GM23338 (cell line): Measurements from ENCODE around the gene ARMC8. TPM values are rescaled to one million over a fixed set of nuclear protein-coding genes. Genes with fewer than 3 reads are reported as not detected.

Source experiments
- ATAC-seq: fragments of 200-7000 bp; cut with Tn5 transposase; 3 replicates; pipeline ENCODE4 v1.9.1; 2020
- DNase-seq: peaks from one replicate; pipeline ENCODE4 v3.0.0-alpha.2; 2015; ENCODE audit warnings: low spot score
- H2AFZ ChIP-seq: fragments of 200-600 bp; sonication (generic); 2 replicates; pipeline ENCODE4 v1.8.0; 2016; ENCODE audit warnings: antibody characterized with exemption, mild to moderate bottlenecking, moderate library complexity
- H3F3A ChIP-seq: fragments of 200-600 bp; sonication (generic); replicated peaks from 2 replicates; pipeline ENCODE4 v1.8.0; 2017; ENCODE audit warnings: antibody characterized with exemption, mixed run types, low read depth
- H3K27ac ChIP-seq: fragments of 200-600 bp; sonication (generic); 2 replicates; pipeline ENCODE4 v1.6.1; 2016; ENCODE audit warnings: low read depth
- H3K27me3 ChIP-seq: fragments of 200-600 bp; sonication (generic); 2 replicates; pipeline ENCODE4 v1.8.0; 2016; ENCODE audit warnings: mild to moderate bottlenecking, mixed run types, moderate library complexity; ENCODE audit not compliant: insufficient read depth
- H3K36me3 ChIP-seq: fragments of 200-600 bp; sonication (generic); 2 replicates; pipeline ENCODE4 v1.8.0; 2016; ENCODE audit warnings: mild to moderate bottlenecking; ENCODE audit not compliant: insufficient read depth
- H3K4me1 ChIP-seq: fragments of 200-600 bp; sonication (generic); 2 replicates; pipeline ENCODE4 v1.8.0; 2016; ENCODE audit warnings: mild to moderate bottlenecking, moderate library complexity; ENCODE audit not compliant: insufficient read depth
- H3K4me2 ChIP-seq: fragments of 200-600 bp; sonication (generic); 2 replicates; pipeline ENCODE4 v1.7.1; 2017; ENCODE audit warnings: mixed run types
- H3K4me3 ChIP-seq: fragments of 200-600 bp; sonication (generic); 2 replicates; pipeline ENCODE4 v1.6.1; 2016; ENCODE audit warnings: mixed run types
- H3K79me2 ChIP-seq: fragments of 200-600 bp; sonication (generic); replicated peaks from 2 replicates; pipeline ENCODE4 v1.8.0; 2017; ENCODE audit warnings: mild to moderate bottlenecking; ENCODE audit not compliant: insufficient read depth
- H3K9me2 ChIP-seq: fragments of 200-600 bp; sonication (generic); 2 replicates; pipeline ENCODE4 v1.8.0; 2017; ENCODE audit not compliant: insufficient read depth
- H4K20me1 ChIP-seq: fragments of 200-600 bp; sonication (generic); replicated peaks from 2 replicates; pipeline ENCODE4 v1.8.0; 2017; ENCODE audit warnings: mild to moderate bottlenecking; ENCODE audit not compliant: insufficient read depth
- H3K27ac Mint-ChIP-seq: 2 replicates; pipeline ENCODE4 v1.8.0; 2020; ENCODE audit warnings: inconsistent platforms, mild to moderate bottlenecking, moderate library complexity, mixed read lengths
- H3K27me3 Mint-ChIP-seq: 3 replicates; pipeline ENCODE4 v1.8.0; 2022; ENCODE audit warnings: low read depth, mild to moderate bottlenecking, moderate library complexity, mixed read lengths, inconsistent platforms; ENCODE audit not compliant: insufficient read depth, poor library complexity
- H3K36me3 Mint-ChIP-seq: 3 replicates; pipeline ENCODE4 v1.8.0; 2021; ENCODE audit warnings: low read depth, mild to moderate bottlenecking, inconsistent platforms, moderate library complexity, mixed read lengths
- H3K4me1 Mint-ChIP-seq: 3 replicates; pipeline ENCODE4 v1.8.0; 2020; ENCODE audit warnings: mild to moderate bottlenecking, inconsistent platforms, mixed read lengths
- H3K4me3 Mint-ChIP-seq: 3 replicates; pipeline ENCODE4 v1.8.0; 2021; ENCODE audit warnings: moderate library complexity, mild to moderate bottlenecking, inconsistent platforms, mixed read lengths
- H3K9me3 Mint-ChIP-seq: 3 replicates; pipeline ENCODE4 v1.8.0; 2020; ENCODE audit warnings: moderate library complexity, mild to moderate bottlenecking, inconsistent platforms, mixed read lengths
- CREB1 ChIP-seq: fragments of 250-450 bp; sonication (Bioruptor Pico); IDR thresholded peaks from 2 replicates; pipeline ENCODE4 v1.5.0; 2020; ENCODE audit warnings: low read depth, mild to moderate bottlenecking, moderate library complexity
- ETS1 ChIP-seq: IDR thresholded peaks from 2 replicates; pipeline ENCODE4 v1.6.1; 2016; ENCODE audit warnings: antibody characterized with exemption
- EZH2 ChIP-seq: fragments of 200-600 bp; sonication (generic); IDR thresholded peaks from one replicate; pipeline ENCODE4 v1.8.0; 2017; ENCODE audit warnings: antibody characterized with exemption, mild to moderate bottlenecking, low read depth; ENCODE audit not compliant: unreplicated experiment
- EZH2phosphoT487 ChIP-seq: fragments of 200-600 bp; sonication (generic); IDR thresholded peaks from one replicate; pipeline ENCODE4 v1.8.1; 2018; ENCODE audit warnings: antibody characterized with exemption; ENCODE audit not compliant: unreplicated experiment
- JUNB ChIP-seq: IDR thresholded peaks from one replicate; pipeline ENCODE4 v1.6.1; 2016; ENCODE audit warnings: antibody characterized with exemption; ENCODE audit not compliant: unreplicated experiment
- NANOG ChIP-seq: IDR thresholded peaks from 2 replicates; pipeline ENCODE4 v1.6.1; 2016; ENCODE audit warnings: antibody characterized with exemption, borderline replicate concordance
- POLR2AphosphoS5 ChIP-seq: IDR thresholded peaks from 2 replicates; pipeline ENCODE4 v1.6.1; 2016; ENCODE audit warnings: antibody characterized with exemption, low read depth
- STAT1 ChIP-seq: IDR thresholded peaks from one replicate; pipeline ENCODE4 v1.6.1; 2016; ENCODE audit warnings: antibody characterized with exemption; ENCODE audit not compliant: unreplicated experiment
- ZNF114 ChIP-seq: fragments of 250-450 bp; sonication (Bioruptor Pico); IDR thresholded peaks from 2 replicates; pipeline ENCODE4 v1.5.0; 2020; ENCODE audit warnings: mild to moderate bottlenecking, moderate library complexity
- ZNF331 ChIP-seq: fragments of 250-450 bp; sonication (Bioruptor Pico); IDR thresholded peaks from 2 replicates; pipeline ENCODE4 v1.5.0; 2020; ENCODE audit warnings: low read depth, mild to moderate bottlenecking, moderate library complexity
- polyA plus RNA-seq: library from polyadenylated mRNA; unstranded; fragments of >200 nt; fragmentation: Nextera tagmentation; extraction: Ambion mirVana; gene quantifications from 2 replicates; pipeline ENCODE4 v1.2.1, GENCODE V29; 2016
- total RNA-seq: library from RNA; depleted of rRNA; stranded (reverse); fragments of >200 nt; shearing (Covaris generic); gene quantifications from 2 replicates; pipeline ENCODE4 v1.2.3, GENCODE V29; 2014
- TF ChIP-seq, protein P1 (sequence below): fragments of 250-450 bp; sonication (Bioruptor Pico); IDR thresholded peaks from 2 replicates; pipeline ENCODE4 v1.5.0; 2020; ENCODE audit warnings: mild to moderate bottlenecking, moderate library complexity
- TF ChIP-seq, protein P2 (sequence below): IDR thresholded peaks from one replicate; pipeline ENCODE4 v1.6.1; 2018; ENCODE audit warnings: antibody characterized with exemption; ENCODE audit not compliant: unreplicated experiment
- TF ChIP-seq, protein P3 (sequence below), 2 experiments: fragments of 200-600 bp in 1 of 2; sonication (generic) in 1 of 2; conservative IDR thresholded peaks; 2 replicates each; pipeline versions ENCODE4 v1.5.1 to v1.6.1; 2016 to 2017; ENCODE audit warnings: antibody characterized with exemption in 2 of 2, low read depth in 2 of 2, mild to moderate bottlenecking in 2 of 2, moderate library complexity in 1 of 2

The ARMC8 gene
- total and polyA plus RNA-seq, 2 experiments from 2014 or later = 36.8 to 61.4 TPM

DNA sequence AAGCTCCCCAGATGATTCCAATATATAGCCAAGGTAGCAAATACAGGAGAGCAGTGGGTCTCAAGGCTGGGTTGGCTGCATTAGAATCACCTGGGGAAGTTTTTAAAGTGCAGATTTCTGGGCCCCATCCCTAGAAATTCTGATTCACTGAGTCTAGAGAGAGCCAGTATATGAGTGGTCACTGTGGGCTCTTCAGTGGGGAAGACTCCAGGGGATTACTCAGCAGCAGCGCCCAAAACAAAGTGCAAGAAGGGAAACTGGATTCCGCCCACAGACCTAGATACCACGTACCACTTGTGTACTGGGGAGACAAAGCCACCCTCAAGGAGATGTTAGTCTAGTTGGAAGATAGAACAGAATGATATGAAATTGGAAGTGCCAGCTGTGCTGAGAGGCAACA is 102.6 kb downstream of the ARMC8 start:
- no peak overlapping the region for H3K27ac ChIP-seq
- TF ChIP-seq, protein P1, sequence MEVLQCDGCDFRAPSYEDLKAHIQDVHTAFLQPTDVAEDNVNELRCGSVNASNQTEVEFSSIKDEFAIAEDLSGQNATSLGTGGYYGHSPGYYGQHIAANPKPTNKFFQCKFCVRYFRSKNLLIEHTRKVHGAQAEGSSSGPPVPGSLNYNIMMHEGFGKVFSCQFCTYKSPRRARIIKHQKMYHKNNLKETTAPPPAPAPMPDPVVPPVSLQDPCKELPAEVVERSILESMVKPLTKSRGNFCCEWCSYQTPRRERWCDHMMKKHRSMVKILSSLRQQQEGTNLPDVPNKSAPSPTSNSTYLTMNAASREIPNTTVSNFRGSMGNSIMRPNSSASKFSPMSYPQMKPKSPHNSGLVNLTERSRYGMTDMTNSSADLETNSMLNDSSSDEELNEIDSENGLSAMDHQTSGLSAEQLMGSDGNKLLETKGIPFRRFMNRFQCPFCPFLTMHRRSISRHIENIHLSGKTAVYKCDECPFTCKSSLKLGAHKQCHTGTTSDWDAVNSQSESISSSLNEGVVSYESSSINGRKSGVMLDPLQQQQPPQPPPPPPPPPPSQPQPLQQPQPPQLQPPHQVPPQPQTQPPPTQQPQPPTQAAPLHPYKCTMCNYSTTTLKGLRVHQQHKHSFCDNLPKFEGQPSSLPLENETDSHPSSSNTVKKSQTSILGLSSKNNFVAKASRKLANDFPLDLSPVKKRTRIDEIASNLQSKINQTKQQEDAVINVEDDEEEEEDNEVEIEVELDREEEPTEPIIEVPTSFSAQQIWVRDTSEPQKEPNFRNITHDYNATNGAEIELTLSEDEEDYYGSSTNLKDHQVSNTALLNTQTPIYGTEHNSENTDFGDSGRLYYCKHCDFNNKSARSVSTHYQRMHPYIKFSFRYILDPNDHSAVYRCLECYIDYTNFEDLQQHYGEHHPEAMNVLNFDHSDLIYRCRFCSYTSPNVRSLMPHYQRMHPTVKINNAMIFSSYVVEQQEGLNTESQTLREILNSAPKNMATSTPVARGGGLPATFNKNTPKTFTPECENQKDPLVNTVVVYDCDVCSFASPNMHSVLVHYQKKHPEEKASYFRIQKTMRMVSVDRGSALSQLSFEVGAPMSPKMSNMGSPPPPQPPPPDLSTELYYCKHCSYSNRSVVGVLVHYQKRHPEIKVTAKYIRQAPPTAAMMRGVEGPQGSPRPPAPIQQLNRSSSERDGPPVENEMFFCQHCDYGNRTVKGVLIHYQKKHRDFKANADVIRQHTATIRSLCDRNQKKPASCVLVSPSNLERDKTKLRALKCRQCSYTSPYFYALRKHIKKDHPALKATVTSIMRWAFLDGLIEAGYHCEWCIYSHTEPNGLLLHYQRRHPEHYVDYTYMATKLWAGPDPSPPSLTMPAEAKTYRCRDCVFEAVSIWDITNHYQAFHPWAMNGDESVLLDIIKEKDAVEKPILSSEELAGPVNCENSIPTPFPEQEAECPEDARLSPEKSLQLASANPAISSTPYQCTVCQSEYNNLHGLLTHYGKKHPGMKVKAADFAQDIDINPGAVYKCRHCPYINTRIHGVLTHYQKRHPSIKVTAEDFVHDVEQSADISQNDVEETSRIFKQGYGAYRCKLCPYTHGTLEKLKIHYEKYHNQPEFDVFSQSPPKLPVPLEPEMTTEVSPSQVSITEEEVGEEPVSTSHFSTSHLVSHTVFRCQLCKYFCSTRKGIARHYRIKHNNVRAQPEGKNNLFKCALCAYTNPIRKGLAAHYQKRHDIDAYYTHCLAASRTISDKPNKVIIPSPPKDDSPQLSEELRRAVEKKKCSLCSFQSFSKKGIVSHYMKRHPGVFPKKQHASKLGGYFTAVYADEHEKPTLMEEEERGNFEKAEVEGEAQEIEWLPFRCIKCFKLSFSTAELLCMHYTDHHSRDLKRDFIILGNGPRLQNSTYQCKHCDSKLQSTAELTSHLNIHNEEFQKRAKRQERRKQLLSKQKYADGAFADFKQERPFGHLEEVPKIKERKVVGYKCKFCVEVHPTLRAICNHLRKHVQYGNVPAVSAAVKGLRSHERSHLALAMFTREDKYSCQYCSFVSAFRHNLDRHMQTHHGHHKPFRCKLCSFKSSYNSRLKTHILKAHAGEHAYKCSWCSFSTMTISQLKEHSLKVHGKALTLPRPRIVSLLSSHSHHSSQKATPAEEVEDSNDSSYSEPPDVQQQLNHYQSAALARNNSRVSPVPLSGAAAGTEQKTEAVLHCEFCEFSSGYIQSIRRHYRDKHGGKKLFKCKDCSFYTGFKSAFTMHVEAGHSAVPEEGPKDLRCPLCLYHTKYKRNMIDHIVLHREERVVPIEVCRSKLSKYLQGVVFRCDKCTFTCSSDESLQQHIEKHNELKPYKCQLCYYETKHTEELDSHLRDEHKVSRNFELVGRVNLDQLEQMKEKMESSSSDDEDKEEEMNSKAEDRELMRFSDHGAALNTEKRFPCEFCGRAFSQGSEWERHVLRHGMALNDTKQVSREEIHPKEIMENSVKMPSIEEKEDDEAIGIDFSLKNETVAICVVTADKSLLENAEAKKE = no peak
- no peak for TF ChIP-seq EZH2phosphoT487
- no peak for TF ChIP-seq ZNF331 (CRISPR knock-in tag)
- TF ChIP-seq, protein P2, sequence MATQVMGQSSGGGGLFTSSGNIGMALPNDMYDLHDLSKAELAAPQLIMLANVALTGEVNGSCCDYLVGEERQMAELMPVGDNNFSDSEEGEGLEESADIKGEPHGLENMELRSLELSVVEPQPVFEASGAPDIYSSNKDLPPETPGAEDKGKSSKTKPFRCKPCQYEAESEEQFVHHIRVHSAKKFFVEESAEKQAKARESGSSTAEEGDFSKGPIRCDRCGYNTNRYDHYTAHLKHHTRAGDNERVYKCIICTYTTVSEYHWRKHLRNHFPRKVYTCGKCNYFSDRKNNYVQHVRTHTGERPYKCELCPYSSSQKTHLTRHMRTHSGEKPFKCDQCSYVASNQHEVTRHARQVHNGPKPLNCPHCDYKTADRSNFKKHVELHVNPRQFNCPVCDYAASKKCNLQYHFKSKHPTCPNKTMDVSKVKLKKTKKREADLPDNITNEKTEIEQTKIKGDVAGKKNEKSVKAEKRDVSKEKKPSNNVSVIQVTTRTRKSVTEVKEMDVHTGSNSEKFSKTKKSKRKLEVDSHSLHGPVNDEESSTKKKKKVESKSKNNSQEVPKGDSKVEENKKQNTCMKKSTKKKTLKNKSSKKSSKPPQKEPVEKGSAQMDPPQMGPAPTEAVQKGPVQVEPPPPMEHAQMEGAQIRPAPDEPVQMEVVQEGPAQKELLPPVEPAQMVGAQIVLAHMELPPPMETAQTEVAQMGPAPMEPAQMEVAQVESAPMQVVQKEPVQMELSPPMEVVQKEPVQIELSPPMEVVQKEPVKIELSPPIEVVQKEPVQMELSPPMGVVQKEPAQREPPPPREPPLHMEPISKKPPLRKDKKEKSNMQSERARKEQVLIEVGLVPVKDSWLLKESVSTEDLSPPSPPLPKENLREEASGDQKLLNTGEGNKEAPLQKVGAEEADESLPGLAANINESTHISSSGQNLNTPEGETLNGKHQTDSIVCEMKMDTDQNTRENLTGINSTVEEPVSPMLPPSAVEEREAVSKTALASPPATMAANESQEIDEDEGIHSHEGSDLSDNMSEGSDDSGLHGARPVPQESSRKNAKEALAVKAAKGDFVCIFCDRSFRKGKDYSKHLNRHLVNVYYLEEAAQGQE = no peak
- no peak for TF ChIP-seq POLR2AphosphoS5
- TF ChIP-seq NANOG = no peak
- no peak for TF ChIP-seq CREB1
- no peak for TF ChIP-seq STAT1
- TF ChIP-seq ETS1 = no peak
- TF ChIP-seq ZNF114 (CRISPR knock-in tag) = no peak
- TF ChIP-seq, protein P3, sequence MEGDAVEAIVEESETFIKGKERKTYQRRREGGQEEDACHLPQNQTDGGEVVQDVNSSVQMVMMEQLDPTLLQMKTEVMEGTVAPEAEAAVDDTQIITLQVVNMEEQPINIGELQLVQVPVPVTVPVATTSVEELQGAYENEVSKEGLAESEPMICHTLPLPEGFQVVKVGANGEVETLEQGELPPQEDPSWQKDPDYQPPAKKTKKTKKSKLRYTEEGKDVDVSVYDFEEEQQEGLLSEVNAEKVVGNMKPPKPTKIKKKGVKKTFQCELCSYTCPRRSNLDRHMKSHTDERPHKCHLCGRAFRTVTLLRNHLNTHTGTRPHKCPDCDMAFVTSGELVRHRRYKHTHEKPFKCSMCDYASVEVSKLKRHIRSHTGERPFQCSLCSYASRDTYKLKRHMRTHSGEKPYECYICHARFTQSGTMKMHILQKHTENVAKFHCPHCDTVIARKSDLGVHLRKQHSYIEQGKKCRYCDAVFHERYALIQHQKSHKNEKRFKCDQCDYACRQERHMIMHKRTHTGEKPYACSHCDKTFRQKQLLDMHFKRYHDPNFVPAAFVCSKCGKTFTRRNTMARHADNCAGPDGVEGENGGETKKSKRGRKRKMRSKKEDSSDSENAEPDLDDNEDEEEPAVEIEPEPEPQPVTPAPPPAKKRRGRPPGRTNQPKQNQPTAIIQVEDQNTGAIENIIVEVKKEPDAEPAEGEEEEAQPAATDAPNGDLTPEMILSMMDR (conservative IDR thresholded peaks at IDR 0.05; ENCODE audit: low read depth in 2 of 2) = no peak
- TF ChIP-seq EZH2 = no peak
- TF ChIP-seq JUNB = no peak
- no peak for ATAC-seq
- H3F3A ChIP-seq = no peaks in the 10 kb centered on the region
- H3K27me3 ChIP-seq = no peaks in the 10 kb centered on the region
- H3K36me3 Mint-ChIP-seq = peaks cover 20% of the 10 kb centered on the region
- H3K9me3 Mint-ChIP-seq = no peaks in the 10 kb centered on the region
- H4K20me1 ChIP-seq = no peaks in the 10 kb centered on the region
- no peak overlapping the region for H3K27ac Mint-ChIP-seq
- H3K4me1 Mint-ChIP-seq = no peaks in the 10 kb centered on the region
- no peak for DNase-seq
- H3K4me2 ChIP-seq = no peak overlapping the region
- peaks cover 11% of the 10 kb centered on the region; the same call in 1 of the 2 replicates for H3K36me3 ChIP-seq
- no peaks in the 10 kb centered on the region for H3K4me1 ChIP-seq
- H3K4me3 Mint-ChIP-seq = no peak overlapping the region
- no peaks in the 10 kb centered on the region for H3K9me2 ChIP-seq
- H3K79me2 ChIP-seq = no peaks in the 10 kb centered on the region
- no peak overlapping the region for H3K4me3 ChIP-seq
- no peak overlapping the region for H2AFZ ChIP-seq
- H3K27me3 Mint-ChIP-seq = no peaks in the 10 kb centered on the region
